Panc1 (cell line): Measurements from ENCODE around the gene RAB6B. TPM values are rescaled to one million over a fixed set of nuclear protein-coding genes. Genes with fewer than 3 reads are reported as not detected.
A peak's percentile ranks its signal among the peaks of the same experiment; 100 is the strongest.

ENCODE experiments used
- ATAC-seq: fragments of 200-7000 bp; cut with Tn5 transposase; 2 replicates; pipeline ENCODE4 v1.9.1; 2020; ENCODE audit warnings: mild to moderate bottlenecking, moderate library complexity
- BruUV-seq: library from RNA; stranded (reverse); fragments of 400-500 nt; replicated peaks from 2 replicates; lab custom pipeline; 2021; lab: Mats Ljungman, UMichigan
- CTCF ChIA-PET: fragments of 300-600 bp; sonication (Branson Sonifier 250); formaldehyde crosslinking; loops from one replicate; lab custom pipeline; 2022; ENCODE audit warnings: antibody characterized with exemption; lab: Charles Lee
- POLR2A ChIA-PET: fragments of 300-600 bp; sonication (Branson Sonifier 250); formaldehyde crosslinking; loops from one replicate; lab custom pipeline; 2022; ENCODE audit warnings: antibody characterized with exemption; lab: Charles Lee
- DNase-seq: peaks from one replicate; pipeline ENCODE4 v3.0.0-alpha.2; 2010; ENCODE audit warnings: low read depth, low spot score
- H3K27ac ChIP-seq: 2 replicates; pipeline ENCODE4 v1.5.1; 2011; ENCODE audit warnings: mild to moderate bottlenecking, low read length, inconsistent platforms
- H3K27me3 ChIP-seq: fragments of 200-500 bp; sonication (Bioruptor generic); 2 replicates; pipeline ENCODE4 v1.6.0; 2014; ENCODE audit warnings: low read length, inconsistent platforms; ENCODE audit not compliant: control insufficient read depth, insufficient read depth
- H3K36me3 ChIP-seq: fragments of 200-500 bp; sonication (Bioruptor generic); 2 replicates; pipeline ENCODE4 v1.5.1; 2014; ENCODE audit warnings: inconsistent platforms, mild to moderate bottlenecking, low read length, moderate library complexity; ENCODE audit not compliant: control insufficient read depth, insufficient read depth
- H3K4me1 ChIP-seq: 2 replicates; pipeline ENCODE4 v1.5.1; 2011; ENCODE audit warnings: inconsistent platforms, mild to moderate bottlenecking, low read length, moderate library complexity; ENCODE audit not compliant: control insufficient read depth, insufficient read depth
- H3K4me3 ChIP-seq, 2 experiments: 2 replicates each; pipeline ENCODE4 v1.5.1; 2011 to 2012; ENCODE audit warnings: low read depth in 2 of 2, low read length in 2 of 2, mild to moderate bottlenecking in 2 of 2, inconsistent platforms in 1 of 2, moderate library complexity in 1 of 2
- H3K9me3 ChIP-seq: fragments of 200-500 bp; sonication (Bioruptor generic); 2 replicates; pipeline ENCODE4 v1.5.1; 2014; ENCODE audit warnings: low read depth, mild to moderate bottlenecking, inconsistent platforms, low read length, moderate library complexity; ENCODE audit not compliant: control insufficient read depth, insufficient read depth
- POLR2AphosphoS5 ChIP-seq: IDR thresholded peaks from 2 replicates; pipeline ENCODE4 v1.6.1; 2012; ENCODE audit warnings: mild to moderate bottlenecking, low read depth, low read length, moderate library complexity
- SIN3A ChIP-seq: IDR thresholded peaks from 2 replicates; pipeline ENCODE4 v1.6.1; 2012; ENCODE audit warnings: low read depth, mild to moderate bottlenecking, low read length, moderate library complexity, borderline replicate concordance; ENCODE audit not compliant: insufficient read depth
- TCF7L2 ChIP-seq: IDR thresholded peaks from 2 replicates; pipeline ENCODE4 v1.6.1; 2011; ENCODE audit warnings: mild to moderate bottlenecking, low read depth, low read length, inconsistent platforms
- in situ Hi-C: cut with HindIII; loops from 2 replicates; pipeline ENCODE4 v1.10.0; 2016; ENCODE audit warnings: low sequenced_read_pairs, low pct_unique_long_range_greater_than_20kb
- intact Hi-C: fragments of 100-400 bp; cut with micrococcal nuclease; formaldehyde crosslinking; loops from one replicate; pipeline ENCODE4 v1.10.0; 2022; ENCODE audit not compliant: unreplicated experiment
- total RNA-seq: library from RNA; stranded (reverse); gene quantifications from one replicate; pipeline ENCODE4 v1.2.1, GENCODE V29; 2021; ENCODE audit not compliant: unreplicated experiment
- TF ChIP-seq, protein P1 (sequence below): fragments of 450-650 bp; IDR thresholded peaks from 2 replicates; pipeline ENCODE4 v1.5.1; 2017; ENCODE audit warnings: mild to moderate bottlenecking
- TF ChIP-seq, protein P2 (sequence below), 2 experiments: IDR thresholded peaks; 2 replicates each; pipeline ENCODE4 v1.6.1; 2011 to 2012; ENCODE audit warnings: low read depth in 2 of 2, control low read depth in 1 of 2, low read length in 1 of 2, mild to moderate bottlenecking in 1 of 2, moderate library complexity in 1 of 2; ENCODE audit not compliant: insufficient read depth in 1 of 2

Gene RAB6B
- total RNA-seq, 1 experiment from 2014 or later: 49.2 TPM

DNA sequence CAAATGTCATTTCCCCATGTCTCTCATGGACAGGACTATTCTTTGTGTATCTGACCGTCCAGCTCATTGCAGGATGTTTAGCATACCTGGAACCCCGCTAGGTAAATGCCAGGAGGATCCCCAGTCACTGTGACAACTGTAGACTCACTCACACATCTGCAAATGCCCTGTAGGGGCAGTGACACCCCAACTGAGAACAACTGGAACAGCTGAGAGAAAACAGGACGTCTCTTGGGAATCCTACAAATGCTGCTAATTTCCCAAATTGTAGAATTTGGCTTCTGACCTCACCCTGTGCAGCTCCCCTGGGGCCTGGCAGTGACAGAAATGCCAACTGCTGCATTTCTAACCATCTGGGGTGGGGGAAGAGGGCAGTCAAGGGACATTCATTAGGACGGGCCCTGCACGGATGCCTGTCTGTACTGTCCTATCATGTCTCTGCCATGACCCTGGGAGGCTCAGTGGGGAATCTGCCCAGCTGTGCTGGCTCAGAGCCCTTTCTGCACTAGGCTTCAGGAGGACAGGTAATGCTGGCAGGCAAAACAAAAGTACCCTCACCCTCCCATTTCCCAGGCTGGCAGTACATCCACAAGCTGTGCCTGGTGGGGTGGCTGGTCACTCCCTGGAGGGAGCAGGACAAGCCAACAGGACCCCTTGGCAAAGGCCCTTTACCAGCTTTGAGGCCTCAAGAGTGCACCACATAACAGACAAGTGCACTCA, 30.4 kb downstream of the RAB6B start:
- intact Hi-C loops: no loop called here
- ChIA-PET POLR2A (no interaction called here), CTCF (no interaction called here)
- Histone ChIP-seq H3K4me1 (no peaks in the 10 kb centered on the region), H3K27ac (no peak overlapping the region), H3K9me3 (no peaks in the 10 kb centered on the region), H3K27me3 (no peaks in the 10 kb centered on the region), H3K4me3 (no peak overlapping the region), H3K36me3 (no peaks in the 10 kb centered on the region)
- no peak for DNase-seq
- TF ChIP-seq, protein P1, sequence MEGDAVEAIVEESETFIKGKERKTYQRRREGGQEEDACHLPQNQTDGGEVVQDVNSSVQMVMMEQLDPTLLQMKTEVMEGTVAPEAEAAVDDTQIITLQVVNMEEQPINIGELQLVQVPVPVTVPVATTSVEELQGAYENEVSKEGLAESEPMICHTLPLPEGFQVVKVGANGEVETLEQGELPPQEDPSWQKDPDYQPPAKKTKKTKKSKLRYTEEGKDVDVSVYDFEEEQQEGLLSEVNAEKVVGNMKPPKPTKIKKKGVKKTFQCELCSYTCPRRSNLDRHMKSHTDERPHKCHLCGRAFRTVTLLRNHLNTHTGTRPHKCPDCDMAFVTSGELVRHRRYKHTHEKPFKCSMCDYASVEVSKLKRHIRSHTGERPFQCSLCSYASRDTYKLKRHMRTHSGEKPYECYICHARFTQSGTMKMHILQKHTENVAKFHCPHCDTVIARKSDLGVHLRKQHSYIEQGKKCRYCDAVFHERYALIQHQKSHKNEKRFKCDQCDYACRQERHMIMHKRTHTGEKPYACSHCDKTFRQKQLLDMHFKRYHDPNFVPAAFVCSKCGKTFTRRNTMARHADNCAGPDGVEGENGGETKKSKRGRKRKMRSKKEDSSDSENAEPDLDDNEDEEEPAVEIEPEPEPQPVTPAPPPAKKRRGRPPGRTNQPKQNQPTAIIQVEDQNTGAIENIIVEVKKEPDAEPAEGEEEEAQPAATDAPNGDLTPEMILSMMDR: no peak
- TF ChIP-seq TCF7L2 (no peak), SIN3A (no peak), POLR2AphosphoS5 (no peak)
- TF ChIP-seq, protein P2, sequence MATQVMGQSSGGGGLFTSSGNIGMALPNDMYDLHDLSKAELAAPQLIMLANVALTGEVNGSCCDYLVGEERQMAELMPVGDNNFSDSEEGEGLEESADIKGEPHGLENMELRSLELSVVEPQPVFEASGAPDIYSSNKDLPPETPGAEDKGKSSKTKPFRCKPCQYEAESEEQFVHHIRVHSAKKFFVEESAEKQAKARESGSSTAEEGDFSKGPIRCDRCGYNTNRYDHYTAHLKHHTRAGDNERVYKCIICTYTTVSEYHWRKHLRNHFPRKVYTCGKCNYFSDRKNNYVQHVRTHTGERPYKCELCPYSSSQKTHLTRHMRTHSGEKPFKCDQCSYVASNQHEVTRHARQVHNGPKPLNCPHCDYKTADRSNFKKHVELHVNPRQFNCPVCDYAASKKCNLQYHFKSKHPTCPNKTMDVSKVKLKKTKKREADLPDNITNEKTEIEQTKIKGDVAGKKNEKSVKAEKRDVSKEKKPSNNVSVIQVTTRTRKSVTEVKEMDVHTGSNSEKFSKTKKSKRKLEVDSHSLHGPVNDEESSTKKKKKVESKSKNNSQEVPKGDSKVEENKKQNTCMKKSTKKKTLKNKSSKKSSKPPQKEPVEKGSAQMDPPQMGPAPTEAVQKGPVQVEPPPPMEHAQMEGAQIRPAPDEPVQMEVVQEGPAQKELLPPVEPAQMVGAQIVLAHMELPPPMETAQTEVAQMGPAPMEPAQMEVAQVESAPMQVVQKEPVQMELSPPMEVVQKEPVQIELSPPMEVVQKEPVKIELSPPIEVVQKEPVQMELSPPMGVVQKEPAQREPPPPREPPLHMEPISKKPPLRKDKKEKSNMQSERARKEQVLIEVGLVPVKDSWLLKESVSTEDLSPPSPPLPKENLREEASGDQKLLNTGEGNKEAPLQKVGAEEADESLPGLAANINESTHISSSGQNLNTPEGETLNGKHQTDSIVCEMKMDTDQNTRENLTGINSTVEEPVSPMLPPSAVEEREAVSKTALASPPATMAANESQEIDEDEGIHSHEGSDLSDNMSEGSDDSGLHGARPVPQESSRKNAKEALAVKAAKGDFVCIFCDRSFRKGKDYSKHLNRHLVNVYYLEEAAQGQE (IDR thresholded peaks at IDR 0.05; ENCODE audit: insufficient read depth in 1 of 2, low read depth in 2 of 2, low read length in 1 of 2): no peak
- in situ Hi-C loops: no loop called here
- ATAC-seq: 0 out of 2 replicates have a peak, but pooled peaks have one; percentile 13
- BruUV-seq: no TSS peak

- H3K9me3 ChIP-seq: no peaks in the 10 kb centered on the region
- intact Hi-C loops: no loop called here
- H3K27me3 ChIP-seq: no peaks in the 10 kb centered on the region
- in situ Hi-C loops: no loop called here
- H3K4me3 ChIP-seq: no peak overlapping the region
- ATAC-seq (no peak), DNase-seq (no peak)
- no TSS peak for BruUV-seq
- ChIA-PET POLR2A (no interaction called here), CTCF (no interaction called here)
- H3K4me1 ChIP-seq: no peaks in the 10 kb centered on the region
- H3K27ac ChIP-seq: no peak overlapping the region
- TF ChIP-seq POLR2AphosphoS5: no peak
- TF ChIP-seq, protein P2 (IDR thresholded peaks at IDR 0.05; ENCODE audit: insufficient read depth in 1 of 2, low read depth in 2 of 2, low read length in 1 of 2): no peak
- no peak for TF ChIP-seq SIN3A
- TF ChIP-seq, protein P1: no peak
- no peak for TF ChIP-seq TCF7L2
- no peaks in the 10 kb centered on the region for H3K36me3 ChIP-seq
Observed at GRCh38 chr3:133864616-133865015, 31.1 kb downstream of the RAB6B start.
